Activated naive CD8-positive, alpha-beta T cell (primary cell): ENCODE data around the gene AKT1.

Experiments
- H3K27ac Mint-ChIP-seq: one replicate; pipeline ENCODE4 v1.8.0; 2021; ENCODE audit warnings: mixed read lengths
- H3K27me3 Mint-ChIP-seq: one replicate; pipeline ENCODE4 v1.8.0; 2021; ENCODE audit warnings: mixed read lengths
- H3K36me3 Mint-ChIP-seq: one replicate; pipeline ENCODE4 v1.8.0; 2021; ENCODE audit warnings: mixed read lengths
- H3K4me1 Mint-ChIP-seq: one replicate; pipeline ENCODE4 v1.8.0; 2021; ENCODE audit warnings: low read depth, mixed read lengths
- H3K4me3 Mint-ChIP-seq: one replicate; pipeline ENCODE4 v1.8.0; 2021; ENCODE audit warnings: mild to moderate bottlenecking, mixed read lengths
- H3K9me3 Mint-ChIP-seq: one replicate; pipeline ENCODE4 v1.8.0; 2021; ENCODE audit warnings: low read depth, mixed read lengths

The AKT1 gene

DNA sequence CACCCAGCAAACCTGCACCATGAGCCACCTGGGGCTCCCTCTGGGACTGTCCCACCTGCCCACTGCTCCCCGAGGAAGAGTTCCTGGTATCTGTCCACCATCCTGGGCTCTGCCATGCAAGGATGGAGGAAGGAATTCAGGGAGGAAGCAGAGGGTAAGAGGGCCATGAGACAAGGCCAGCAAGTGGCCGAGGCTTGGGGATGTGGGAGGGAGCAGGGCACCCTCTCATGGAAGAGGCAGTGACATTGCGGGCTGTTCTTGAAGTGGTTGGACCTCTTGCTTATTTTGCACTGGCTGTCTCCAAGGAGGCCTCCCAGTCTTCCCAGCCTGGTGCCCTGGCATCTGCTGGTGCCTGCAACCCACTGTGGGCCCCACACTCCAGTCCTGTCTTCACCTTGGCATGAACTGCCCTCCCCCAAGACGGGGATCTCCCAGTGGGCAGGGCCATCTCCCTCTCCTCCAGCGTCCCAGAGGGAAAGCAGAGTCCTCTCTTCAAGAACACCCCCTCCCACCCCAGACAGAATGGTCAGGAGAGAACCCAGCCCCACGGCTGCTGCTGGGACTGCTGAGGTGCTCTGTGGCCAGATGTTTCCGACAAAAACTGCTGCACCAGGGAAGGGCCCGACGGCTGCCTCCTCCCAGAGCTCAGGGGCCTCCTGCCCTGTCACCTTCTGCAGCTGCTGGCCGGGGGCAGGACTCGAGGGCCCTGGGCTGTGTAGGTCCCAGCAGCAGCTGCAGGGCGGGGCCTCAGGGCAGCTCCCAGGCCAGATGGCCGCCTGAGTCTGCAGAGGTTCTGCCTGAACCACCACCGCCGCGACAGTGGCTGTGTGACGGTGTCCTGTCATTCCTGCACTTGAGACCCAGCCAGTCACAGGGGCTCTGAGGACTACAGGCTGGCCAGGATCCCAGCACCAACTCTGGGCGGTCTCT, 1.8 kb upstream of the AKT1 start:
- Mint-ChIP-seq H3K27ac (no peak overlapping the region), H3K4me1 (peaks cover 46% of the 10 kb centered on the region), H3K4me3 (peak overlapping the region; percentile 51), H3K9me3 (no peaks in the 10 kb centered on the region), H3K36me3 (no peaks in the 10 kb centered on the region), H3K27me3 (no peaks in the 10 kb centered on the region)

DNA sequence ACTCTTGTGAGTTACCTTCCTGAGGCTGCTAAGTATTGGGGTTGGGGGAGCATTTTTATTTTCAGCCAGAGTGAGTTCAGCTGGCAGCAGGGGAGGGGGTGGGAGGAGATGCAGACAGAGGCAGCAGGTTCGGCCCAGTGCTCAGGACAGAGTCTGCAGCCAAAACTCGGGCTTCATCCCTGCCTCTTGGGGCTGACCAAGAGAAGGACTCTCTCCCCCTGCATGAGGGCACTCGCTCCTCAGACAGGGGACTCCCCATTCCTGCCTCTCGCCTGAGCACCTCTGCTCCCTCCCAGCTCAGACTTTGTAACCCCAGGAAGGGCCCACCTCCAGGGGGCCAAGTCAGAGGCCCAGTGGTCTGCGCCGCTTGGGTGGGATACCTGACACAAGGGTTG, 1.1 kb upstream of the AKT1 start:
- Mint-ChIP-seq H3K36me3 (no peaks in the 10 kb centered on the region), H3K9me3 (no peaks in the 10 kb centered on the region), H3K4me1 (peaks cover 42% of the 10 kb centered on the region), H3K27me3 (no peaks in the 10 kb centered on the region), H3K4me3 (peak overlapping the region; percentile 73), H3K27ac (peak overlapping the region; percentile 66)

DNA sequence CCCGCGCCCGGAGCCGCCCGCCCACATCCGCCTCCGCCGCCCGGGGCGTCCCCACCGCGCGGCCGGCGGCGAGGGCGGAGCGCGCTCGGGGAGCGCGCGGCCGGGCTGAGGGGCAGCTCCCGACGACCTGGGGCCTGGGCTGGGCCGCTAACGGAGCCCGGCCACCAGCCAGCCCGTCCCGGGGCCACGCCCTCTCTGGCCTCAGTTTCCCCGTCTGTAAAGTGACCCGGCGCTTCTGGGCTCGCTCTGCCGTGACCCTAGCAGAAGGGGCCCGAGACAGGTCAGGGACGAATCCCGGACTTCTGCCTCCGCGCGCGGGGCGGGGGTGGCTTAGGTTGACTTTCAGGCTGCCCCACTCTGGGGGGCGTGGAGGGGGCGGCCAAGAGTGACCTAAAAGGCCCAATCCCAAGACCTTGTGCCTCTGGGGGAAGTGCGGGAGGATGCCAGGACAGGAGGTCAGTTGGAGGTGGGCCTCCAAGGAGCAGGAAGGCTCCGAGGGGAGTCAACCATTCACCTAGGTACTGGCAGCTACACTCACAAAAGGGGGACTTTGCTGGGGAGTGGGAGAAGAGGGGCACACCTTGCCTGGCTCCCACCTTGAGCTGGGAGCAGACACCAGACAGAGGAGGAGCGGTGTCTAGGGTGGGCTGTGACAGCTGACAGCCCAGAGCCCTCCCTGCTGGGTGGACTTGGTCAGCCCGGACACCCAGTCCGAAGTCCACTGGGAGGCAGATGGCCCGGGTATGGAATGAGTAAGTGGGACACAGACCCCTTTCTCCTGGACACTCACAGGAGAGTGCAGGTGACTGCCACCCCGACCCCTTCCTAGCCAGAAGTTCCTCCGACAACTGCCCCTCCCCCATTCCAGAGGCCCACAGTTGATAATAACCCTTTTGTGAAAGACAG, 486 bp upstream of the AKT1 start:
- Mint-ChIP-seq H3K27me3 (no peaks in the 10 kb centered on the region), H3K27ac (peak overlapping the region; percentile 66), H3K36me3 (no peaks in the 10 kb centered on the region), H3K4me1 (peaks cover 41% of the 10 kb centered on the region), H3K9me3 (no peaks in the 10 kb centered on the region), H3K4me3 (peak overlapping the region; percentile 73)

DNA sequence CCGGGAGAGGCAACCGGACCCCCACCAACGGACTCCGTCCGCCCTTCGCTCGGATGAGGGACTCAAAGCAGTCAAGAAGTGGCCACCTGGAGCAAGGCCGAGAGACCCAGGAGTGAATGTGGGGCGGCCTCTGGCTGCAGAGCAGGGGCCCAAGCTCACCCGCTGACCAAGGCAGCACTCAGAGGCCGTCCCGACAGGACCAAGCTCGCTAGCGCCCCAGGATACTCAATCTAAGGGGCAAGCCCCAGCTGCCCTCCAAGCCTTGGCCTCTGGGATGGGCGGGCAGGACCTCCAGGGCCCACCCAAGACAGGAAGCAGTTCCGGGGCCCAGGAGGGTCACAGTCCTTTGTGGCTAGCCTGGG, 936 bp downstream of the AKT1 start:
- Mint-ChIP-seq H3K4me1 (peaks cover 41% of the 10 kb centered on the region), H3K36me3 (no peaks in the 10 kb centered on the region), H3K4me3 (peak overlapping the region; percentile 91), H3K9me3 (no peaks in the 10 kb centered on the region), H3K27ac (peak overlapping the region; percentile 83), H3K27me3 (no peaks in the 10 kb centered on the region)

DNA sequence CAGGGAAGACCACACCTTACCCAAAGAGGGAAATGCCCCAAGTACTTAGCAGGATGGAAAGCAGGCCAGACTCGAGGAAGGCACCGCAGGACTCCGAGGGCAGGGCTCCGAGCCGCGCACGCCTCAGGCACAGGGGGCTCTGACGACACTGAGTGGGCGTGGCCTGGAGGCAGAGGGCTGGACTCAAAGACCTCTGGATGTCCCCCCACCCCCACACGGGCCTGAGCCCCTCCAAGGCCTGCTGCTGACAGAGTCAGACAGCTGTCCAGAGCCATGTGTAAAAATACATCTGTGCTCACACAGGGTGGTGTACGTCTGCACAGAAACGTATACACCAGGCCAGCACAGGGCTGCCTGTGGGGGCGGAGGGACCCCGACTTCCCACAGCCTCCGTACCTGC, 1.4 kb downstream of the AKT1 start:
- Mint-ChIP-seq H3K27ac (peak overlapping the region; percentile 83), H3K9me3 (no peaks in the 10 kb centered on the region), H3K36me3 (no peaks in the 10 kb centered on the region), H3K27me3 (no peaks in the 10 kb centered on the region), H3K4me1 (peaks cover 39% of the 10 kb centered on the region), H3K4me3 (peak overlapping the region; percentile 91)

DNA sequence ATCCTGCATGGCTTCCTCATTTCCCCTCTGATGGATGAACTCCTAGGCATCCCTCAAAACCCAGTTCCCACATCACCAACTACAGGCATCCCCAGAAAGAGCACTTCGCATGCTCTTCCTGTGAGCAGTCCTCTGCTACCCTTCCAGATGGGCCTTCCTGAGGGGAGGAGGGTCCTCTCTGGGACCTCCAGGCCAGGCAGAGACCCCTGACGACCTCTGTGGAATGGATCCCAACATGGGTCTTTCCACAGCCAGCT, 1.9 kb downstream of the AKT1 start:
- Mint-ChIP-seq H3K9me3 (no peaks in the 10 kb centered on the region), H3K4me1 (peaks cover 37% of the 10 kb centered on the region), H3K36me3 (no peaks in the 10 kb centered on the region), H3K4me3 (peak overlapping the region; percentile 91), H3K27me3 (no peaks in the 10 kb centered on the region), H3K27ac (peak overlapping the region; percentile 54)

DNA sequence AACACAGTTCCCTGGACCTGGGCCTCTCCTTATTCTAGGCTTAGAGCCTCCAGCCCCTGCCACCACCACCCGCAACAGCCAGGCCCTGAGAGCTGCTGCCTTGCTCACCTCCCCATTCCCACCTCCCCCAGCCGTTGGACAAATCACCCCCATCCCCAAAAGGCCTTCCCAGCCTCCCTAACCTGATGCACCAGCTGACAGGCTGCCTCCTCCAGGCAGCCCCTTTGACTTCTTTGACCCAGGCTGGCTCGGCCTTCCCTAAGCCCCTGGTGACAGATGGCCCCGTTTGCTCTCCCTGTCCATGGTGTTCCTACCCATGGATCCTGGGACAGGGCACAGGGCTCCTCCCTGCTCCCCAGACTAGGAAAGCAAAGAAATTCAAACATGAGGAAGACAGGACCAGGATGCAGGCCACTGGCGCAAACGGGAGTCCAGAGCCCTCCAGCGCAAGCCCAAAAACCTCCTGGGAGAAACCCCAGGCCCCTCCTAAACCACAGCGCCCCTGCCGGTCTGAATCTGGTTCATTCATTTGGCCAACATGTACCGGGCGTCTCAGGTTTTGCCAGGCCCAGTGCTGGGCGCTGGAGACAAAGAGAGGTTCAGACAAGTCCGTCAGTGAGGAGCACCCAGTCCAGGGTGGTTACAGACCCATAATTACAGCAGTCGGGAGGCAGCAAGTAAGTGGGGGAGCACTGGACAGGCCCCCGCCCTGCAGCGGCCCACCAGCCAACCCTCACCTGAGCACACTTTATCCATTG, 2.4 kb downstream of the AKT1 start:
- H3K9me3 Mint-ChIP-seq = no peaks in the 10 kb centered on the region
- peaks cover 33% of the 10 kb centered on the region for H3K4me1 Mint-ChIP-seq
- H3K27me3 Mint-ChIP-seq = no peaks in the 10 kb centered on the region
- no peaks in the 10 kb centered on the region for H3K36me3 Mint-ChIP-seq
- no peak overlapping the region for H3K27ac Mint-ChIP-seq
- peak overlapping the region; percentile 91 for H3K4me3 Mint-ChIP-seq

DNA sequence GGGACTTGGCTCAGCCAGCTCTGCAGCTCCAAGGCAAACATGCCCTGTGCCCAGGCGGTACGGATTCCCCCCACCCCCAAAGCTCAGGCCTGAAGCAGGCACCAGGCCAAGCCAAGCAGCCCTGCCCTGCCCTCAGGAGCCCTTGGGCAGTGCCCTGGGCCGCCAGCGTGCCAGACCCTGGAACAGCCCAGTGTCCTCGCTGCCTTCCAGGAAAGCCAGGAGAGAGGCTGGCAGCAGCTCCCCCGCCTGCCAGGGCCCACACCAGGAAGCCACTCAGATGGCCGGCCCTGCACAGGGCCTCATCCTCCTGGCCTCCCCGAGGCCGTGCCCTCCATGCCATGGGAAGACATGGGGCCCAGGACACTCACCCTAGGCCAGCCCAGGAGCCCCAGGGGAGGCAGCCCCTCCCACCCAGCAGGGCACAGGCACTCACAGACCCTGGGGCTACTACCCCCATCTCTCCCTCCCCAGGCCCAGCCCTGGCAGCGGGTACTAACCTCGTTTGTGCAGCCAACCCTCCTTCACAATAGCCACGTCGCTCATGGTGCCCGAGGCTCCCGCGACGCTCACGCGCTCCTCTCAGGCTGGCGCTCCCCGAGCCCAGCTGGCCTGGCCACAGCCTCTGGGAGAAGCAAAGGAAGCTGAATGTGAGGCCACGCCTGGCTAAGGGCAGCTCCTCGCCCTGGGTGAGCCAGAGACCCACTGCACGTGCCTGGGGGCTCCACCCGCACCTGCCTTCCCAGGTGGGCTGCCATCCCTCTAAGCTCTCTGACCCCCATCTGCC, 3.3 kb downstream of the AKT1 start:
- Mint-ChIP-seq H3K36me3 (no peaks in the 10 kb centered on the region), H3K4me1 (peaks cover 35% of the 10 kb centered on the region), H3K27me3 (no peaks in the 10 kb centered on the region), H3K27ac (no peak overlapping the region), H3K9me3 (no peaks in the 10 kb centered on the region), H3K4me3 (no peak overlapping the region)

DNA sequence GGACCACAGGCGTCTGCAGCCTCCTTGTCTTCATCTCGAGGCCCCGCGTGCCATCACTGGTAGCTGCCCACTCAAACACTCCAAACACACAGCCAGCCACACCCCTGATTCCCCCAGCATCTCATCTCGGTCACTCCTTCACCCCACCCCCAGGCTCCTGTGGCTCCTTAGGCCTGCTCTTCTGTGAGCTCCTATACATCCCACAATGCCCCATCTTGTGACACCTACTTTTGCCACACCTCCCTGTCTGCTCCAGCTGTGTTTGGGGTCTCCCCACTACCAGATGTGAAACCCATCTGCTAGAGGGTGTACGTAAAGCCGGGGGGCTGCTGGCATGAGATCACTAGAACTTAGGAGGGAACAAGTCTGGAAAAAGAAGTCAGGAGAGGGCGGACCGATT, 4.1 kb downstream of the AKT1 start:
- no peaks in the 10 kb centered on the region for H3K27me3 Mint-ChIP-seq
- no peaks in the 10 kb centered on the region for H3K9me3 Mint-ChIP-seq
- H3K4me1 Mint-ChIP-seq = peaks cover 37% of the 10 kb centered on the region
- H3K27ac Mint-ChIP-seq = no peak overlapping the region
- H3K4me3 Mint-ChIP-seq = no peak overlapping the region
- no peaks in the 10 kb centered on the region for H3K36me3 Mint-ChIP-seq

DNA sequence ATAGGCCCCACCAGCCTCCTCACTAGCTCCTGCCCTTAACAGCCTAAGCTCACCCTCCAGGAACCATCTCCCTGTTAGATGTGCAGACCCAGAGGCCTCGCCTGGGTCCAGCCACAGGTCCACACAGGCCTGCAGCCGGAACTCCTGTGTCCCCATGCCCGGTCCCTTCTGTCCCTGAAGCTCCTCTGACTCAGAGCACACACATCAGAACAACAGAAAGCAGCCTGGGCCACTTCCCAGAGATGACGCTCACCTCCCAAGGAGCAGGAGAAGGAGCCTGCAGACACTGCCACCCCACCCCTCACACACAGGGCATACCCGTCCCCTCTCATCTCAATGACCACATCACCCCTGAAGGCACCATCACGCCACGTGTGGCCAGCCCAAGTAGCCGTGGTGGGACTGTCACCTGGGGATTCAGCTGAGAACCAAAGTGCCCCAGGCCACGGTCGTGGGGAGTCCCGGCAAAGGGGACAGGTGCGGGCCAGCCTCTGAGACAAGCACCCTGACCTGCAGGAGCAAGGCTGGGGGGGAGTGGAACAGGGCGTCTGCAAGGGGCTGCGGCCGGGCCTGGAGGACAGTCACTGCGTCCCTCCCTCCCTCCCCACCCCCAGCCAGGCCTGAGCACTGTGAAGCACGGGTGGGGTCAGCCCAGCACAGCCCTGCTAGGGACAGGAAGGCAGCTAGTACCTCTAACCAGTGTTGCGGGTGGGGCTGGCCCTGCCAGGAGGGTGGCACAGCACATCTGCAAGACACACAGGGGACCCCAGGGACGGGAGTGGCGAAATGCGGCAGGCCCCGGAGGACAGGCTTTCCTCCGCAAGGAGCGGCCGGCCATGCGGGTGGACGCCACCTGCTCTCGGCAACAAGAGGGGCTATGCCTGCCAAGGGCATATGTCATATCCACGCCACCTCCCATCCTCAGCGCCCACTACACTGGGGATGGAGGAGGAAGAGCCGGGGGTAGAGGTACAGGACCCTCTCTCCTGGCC, 5.5 kb downstream of the AKT1 start:
- no peaks in the 10 kb centered on the region for H3K27me3 Mint-ChIP-seq
- no peaks in the 10 kb centered on the region for H3K36me3 Mint-ChIP-seq
- H3K4me3 Mint-ChIP-seq = no peak overlapping the region
- no peaks in the 10 kb centered on the region for H3K9me3 Mint-ChIP-seq
- H3K4me1 Mint-ChIP-seq = peaks cover 36% of the 10 kb centered on the region
- no peak overlapping the region for H3K27ac Mint-ChIP-seq

DNA sequence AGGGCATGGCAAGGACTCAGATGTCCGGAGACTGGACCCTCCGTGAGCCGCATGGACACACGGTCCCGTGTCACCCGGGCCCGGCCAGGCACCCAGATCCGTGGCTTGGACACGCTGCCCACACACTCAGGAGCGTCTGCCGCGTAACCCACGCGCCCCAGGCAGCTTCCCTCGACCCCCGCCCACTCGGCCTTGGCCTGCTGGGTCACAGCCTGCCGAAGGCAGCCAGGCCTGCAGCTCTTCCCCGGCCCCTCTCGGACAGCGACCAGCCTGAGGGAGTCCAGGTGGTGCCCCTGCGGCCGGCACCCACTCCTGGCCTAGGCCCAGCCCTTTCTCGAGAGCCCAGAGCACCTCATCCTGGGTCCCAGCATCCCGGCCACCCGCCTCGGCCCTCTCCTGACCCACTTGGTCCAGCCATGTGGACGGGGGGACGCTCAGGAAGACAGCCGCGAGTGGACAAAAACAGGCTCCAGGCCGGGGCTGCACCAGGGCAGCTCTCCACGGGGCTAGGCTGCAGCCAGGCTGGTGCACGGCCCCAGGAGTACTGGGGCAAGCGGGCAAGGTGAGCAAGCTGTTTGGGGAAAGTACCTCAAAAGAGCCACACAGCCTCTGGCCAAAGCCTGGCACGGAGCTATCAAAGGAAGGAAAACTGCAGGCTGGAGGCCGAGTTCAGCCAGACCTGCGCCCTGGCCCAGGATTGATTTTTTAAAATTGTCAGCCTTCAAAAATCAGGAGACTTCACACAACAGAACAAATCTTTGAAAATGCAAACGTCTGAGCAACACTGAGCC, 6.5 kb downstream of the AKT1 start:
- Mint-ChIP-seq H3K36me3 (no peaks in the 10 kb centered on the region), H3K4me3 (no peak overlapping the region), H3K27ac (no peak overlapping the region), H3K9me3 (no peaks in the 10 kb centered on the region), H3K27me3 (no peaks in the 10 kb centered on the region), H3K4me1 (peaks cover 30% of the 10 kb centered on the region)

DNA sequence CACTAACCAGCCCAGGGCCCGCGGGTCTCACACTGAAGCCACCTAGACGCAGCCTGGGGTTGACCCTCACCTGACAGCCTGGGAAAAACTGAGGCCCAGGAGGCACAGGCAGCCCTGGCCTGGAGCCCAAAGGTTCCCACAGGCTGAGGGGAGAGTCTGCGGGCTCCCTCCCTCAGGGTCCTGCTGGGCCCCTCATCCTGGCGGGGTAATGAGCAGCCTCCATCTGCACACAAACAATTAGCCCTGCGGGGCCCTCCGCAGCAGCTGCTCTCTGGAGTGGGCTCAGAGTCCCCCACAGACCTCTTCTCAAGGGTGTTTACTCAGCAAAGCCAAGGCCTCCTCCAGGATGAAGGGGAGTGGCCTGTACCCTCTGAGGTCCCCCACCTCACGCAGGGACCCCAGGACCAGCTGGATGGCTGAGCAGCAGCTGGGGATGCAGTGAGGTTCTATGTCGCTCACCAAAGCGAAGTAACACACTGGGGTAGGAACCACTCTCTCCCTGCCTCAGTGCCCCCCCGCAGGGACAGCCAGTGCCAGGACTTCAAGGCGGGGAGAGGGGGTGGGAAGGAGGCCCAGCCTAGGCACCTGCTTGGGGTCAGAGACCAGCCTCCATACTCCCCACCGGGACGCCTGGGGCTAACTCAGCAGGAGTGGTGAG, 7.3 kb downstream of the AKT1 start:
- Mint-ChIP-seq H3K36me3 (no peaks in the 10 kb centered on the region), H3K27me3 (no peaks in the 10 kb centered on the region), H3K4me3 (no peak overlapping the region), H3K4me1 (peaks cover 22% of the 10 kb centered on the region), H3K9me3 (no peaks in the 10 kb centered on the region), H3K27ac (no peak overlapping the region)
